ENCODE data around the gene FBXL4.

FBXL4 gene

GRCh38 chr6:98824162-98824901 is 123.4 kb downstream of the FBXL4 start:
- DNase-seq, result no peak

DNA sequence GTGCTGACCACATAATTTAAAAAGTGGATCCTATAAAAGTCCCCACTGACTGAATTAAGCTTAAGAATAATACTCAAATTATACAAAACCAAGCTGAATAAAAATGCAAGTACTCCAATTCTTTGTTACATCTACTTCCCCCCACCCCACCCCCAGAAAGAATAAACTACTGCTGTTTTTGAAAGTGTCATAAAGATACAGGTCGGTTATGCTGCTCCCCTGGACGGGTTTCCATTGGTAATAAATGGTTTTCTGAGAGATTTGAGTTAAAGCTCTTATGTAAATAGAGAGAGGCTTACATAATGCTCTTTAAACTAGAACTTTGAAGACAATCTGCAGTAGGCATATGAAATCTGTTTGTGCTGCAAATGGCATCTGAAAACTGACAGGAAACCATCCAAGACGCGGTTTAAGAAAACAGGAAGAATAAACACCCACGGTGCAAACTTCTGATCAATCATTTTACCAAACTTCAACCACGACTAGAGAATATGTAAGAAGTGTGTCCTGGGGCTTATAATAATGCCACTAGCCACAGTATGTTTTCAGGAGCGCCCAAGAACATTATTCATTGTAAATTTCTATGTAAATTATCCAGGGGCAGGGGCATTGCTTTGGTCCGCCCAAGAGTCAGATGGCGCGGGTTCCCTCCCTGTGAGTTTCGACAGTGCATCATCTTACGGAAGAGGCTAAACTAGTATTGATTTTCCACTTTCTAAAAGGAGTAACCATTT is 124.2 kb downstream of the FBXL4 start:
- no peak for DNase-seq

DNA sequence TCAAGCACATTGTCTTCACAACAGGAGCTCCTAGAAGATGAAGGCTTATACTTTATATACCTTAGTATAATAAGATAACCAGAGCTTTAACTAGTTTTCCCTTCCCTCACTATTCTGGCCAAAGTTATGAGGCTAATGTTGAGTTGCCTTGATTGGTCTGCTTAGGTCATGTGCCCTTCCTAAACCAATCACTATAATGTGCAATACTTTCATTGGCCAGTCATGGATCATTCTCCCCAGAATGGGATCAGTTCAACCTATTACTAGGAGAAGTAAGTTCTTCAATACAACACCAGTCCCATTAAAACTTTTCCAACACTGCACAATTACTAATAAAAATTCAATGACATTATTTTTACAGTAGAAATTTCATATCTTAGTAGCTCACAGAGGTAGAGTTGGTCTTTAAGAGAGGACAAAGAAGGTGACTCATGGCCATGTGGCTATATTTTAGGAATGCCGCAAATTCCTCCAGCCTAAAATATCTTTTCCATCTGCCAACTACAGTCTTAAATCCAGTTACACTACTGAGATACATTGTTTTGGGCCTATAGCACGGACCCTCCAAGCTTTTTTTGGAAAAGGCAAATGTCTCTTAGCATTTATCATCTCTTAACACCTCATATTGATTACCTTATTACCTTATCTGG is 125.9 kb downstream of the FBXL4 start:
- DNase-seq, result no peak

Data from activated CD4-positive, alpha-beta T cell treated with anti-CD3 and anti-CD28 coated beads, Interleukin-2, amount 50 U/mL, for 48 hours (primary cell).